DLD1 (cell line): ENCODE measurements around the gene TRAF2.

Experiments used
- in situ Hi-C: cut with HindIII; loops from 2 replicates; pipeline ENCODE4 v1.10.0; 2017; ENCODE audit warnings: low sequenced_read_pairs

The TRAF2 gene

DNA sequence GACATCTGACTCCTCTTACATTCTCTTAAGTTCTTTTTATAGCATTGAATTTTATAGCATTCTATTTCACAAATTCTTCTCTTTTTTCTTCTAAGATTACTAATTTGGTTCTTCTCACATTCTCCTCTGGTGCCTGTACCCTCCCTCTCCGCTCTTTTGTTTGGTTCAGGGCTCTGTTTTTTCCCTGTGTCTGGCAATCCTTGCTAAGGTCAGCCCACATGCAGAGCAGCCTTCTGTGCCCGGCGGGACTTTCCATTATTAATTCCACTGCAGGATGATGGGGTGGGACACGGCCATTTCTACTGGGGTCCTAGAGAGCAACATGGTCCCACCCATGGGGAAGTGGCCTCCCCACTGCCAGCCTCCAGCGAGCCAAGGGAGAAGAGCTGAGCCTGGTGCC is 9.8 kb upstream of the TRAF2 start:
- in situ Hi-C loops = no loop called here

DNA sequence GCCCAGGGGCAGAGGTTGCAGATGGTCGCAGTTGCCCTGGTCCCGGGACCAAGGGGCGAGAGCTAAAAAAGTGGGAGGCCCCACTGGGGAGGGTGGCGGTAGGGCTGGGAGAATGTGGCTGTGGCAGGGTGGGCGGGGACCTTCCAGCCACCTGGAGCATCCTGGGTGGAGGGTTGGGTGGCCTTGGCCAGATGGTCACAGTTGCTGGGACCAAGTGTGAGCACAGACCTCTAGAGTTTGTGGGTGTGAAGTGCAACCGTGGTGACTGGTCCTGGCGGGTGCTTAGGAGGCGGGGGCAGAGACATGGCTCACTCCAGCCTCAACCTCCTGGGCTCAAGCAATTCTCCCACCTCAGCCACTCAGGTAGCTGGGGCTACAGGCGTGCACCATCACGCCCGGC is 5.7 kb upstream of the TRAF2 start:
- in situ Hi-C loops = loop anchor here (10.0 kb wide), 1 partner anchor 54 kb away; no protein-coding TSS in a partner anchor

DNA sequence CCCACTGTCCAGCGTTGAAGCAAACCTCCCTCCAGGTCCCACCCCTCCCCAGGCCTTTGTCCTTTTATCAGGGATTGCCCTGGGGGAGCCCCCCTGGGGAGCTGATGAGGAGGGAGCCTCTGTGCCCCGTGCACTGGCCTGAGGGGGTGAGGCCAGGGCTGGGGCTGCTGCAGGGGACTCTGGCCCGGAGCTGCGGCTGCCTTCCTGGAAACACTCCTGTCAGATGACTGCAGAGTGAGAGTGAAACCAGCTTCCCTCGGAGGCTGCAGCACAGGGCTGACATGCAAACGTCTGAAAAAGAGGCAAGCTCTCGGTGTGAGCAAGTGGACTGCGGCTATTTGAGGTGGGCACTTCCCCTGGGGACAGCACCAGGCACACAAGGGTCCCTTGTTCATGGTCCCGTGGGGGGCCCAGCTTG is 4.6 kb upstream of the TRAF2 start:
- in situ Hi-C loops = loop anchor here (10.0 kb wide), 1 partner anchor 53 kb away; no protein-coding TSS in a partner anchor

DNA sequence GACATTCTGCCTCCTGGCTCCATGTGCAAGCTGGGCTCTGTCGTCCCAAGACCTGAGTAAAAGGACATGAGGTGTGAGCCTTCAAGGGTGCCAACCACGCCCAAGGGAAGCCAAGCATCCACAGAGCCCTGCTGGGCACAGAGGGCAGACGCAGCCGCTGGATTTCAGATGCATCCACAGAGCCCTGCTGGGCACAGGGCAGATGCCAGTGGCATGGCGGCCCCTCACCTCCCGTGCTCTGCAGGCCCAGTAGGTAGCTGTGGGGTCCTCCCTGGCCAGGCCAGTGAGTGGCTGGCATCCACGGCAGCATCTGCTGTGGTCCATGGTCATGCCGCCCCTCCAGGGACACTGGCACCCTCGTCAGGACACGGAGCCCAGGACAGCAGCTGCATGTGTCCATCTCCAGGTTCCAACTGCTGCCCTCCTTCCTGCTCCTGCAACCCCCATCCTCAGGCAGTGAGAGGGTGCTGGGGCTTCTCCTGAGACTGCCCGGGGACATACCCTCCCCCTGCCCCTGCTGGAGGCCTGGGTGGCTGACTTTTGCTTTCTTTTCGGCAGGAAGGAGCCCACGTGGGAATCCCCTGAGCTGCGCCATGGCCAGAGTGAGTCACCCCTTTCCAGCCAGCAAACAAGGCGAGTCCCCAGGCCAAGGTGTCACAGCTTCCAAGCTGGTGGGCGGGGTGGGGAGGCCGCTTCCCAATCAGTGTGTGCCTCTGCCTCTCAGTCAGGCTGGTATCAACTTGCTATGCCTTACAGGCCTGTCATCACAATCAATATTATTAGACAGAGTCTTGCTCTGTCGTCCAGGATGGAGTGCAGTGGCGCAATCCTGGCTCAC is 4.0 kb upstream of the TRAF2 start:
- in situ Hi-C loops = loop anchor here (10.0 kb wide), 1 partner anchor 52 kb away; no protein-coding TSS in a partner anchor

DNA sequence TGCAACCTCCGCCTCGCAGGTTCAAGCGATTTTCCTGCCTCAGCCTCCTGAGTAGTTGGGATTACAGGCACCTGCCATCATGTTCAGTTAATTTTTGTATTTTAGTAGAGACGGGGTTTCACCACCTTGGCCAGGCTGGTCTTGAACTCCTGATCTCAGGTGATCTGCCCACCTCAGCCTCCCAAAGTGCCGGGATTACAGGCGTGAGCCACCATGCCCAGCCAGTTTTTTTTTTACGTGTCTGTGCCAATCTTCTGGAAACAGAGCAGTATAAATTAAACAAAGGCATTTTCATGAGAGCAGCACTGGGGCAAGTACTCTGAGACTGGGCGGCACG is 3.4 kb upstream of the TRAF2 start:
- in situ Hi-C loops = loop anchor here (10.0 kb wide), 1 partner anchor 52 kb away; no protein-coding TSS in a partner anchor

DNA sequence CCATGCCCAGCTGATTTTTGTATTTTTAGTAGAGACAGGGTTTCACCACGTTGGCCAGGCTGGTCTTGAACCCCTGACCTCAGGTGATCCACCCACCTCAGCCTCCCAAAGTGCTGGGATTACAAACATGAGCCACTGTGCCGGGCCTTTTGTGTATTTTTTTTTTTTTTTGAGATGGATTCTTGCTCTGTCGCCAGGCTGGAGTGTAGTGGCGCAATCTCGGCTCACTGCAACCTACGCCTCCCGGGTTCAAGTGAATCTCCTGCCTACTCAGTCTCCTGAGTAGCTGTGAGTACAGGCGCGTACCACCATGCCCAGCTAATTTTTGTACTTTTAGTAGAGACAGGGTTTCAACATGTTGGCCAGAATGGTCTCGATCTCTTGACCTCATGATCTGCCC is 2.6 kb upstream of the TRAF2 start:
- in situ Hi-C loops = loop anchor here (10.0 kb wide), 1 partner anchor 51 kb away; no protein-coding TSS in a partner anchor

DNA sequence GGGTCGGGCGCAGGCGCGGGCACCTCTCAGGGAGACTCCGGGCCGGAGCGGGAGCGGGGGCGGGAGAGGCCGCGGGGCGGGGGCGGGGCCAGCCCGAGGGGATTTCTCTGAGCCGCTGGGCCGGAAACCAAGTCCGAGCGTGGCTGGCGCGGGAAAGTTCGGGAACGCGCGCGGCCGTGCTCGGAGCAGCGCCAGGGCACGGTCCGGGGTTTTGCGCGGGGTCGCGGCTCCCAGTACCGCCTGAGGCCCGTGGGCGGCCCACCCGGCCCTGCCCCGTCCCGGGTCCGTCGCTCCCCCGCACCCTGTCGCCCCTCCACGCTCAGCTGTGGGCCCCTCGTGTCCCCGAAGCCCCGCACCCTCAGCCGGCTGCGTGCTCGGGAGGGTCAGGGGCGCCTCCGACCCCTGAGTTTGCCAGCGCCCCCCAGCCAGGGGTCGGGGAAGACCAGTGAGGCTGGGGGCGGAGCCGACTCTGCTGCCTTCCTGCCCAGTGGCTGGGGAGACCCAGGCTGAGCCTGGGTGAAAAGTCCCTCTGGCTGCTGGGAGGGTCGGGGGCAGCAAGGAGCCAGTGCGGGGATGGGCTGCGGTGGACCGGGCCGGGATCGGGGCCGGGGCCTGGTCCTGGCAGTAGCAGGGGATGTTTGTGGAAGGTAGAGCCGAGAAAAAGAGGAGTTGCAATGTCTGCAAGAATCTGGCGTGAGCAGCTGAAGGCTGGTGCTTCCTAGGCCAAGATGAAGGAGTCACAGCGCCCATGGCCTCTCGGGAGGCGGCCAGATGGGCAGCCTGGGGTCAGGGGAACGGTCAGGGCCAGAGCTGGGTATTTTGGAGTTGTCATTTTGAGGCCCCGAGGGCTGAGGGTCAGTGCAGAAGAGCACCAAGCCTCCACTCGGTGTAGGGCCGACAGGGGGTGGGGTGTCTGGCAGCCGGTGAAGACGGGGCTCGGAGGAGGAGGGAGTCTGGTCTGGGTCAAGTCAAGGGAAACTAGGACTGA is 588 bp downstream of the TRAF2 start:
- in situ Hi-C loops = loop anchor here (10.0 kb wide), 1 partner anchor 48 kb away; no protein-coding TSS in a partner anchor

DNA sequence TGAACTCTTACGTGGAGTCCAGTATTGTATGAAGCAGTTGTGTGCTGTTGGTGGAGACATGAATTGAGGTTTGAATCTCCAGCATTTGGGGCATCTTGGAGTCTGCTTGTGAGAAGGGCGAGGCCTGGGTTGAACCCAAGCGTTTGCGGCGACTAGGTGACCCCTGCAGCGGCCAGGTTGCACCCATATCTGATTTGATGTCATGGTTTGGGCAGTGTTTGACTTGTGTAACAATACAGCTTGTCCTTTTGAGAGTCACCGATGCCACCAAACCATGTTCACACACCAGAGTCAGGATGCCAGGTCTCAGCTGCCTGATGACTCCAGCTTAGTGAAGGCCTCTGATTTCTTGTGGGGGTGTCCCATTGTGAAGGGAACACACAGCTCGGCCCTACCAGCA is 2.1 kb downstream of the TRAF2 start:
- in situ Hi-C loops = loop anchor here (10.0 kb wide), 1 partner anchor 46 kb away; no protein-coding TSS in a partner anchor

DNA sequence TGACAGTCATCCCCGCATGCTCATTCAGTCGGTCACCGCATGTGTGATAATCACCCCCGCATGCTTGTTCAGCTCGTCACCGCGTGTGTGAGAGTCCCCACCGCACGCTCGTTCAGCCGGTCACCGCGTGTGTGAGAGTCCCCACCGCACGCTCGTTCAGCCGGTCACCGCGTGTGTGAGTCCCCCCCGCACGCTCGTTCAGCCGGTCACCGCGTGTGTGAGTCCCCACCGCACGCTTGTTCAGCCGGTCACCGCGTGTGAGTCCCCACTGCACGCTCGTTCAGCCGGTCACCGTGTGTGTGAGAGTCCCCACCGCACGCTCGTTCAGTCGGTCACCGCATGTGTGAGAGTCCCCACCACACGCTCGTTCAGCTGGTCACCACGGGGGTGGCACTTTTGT is 3.5 kb downstream of the TRAF2 start:
- in situ Hi-C loops = loop anchor here (10.0 kb wide), 1 partner anchor 45 kb away; no protein-coding TSS in a partner anchor

DNA sequence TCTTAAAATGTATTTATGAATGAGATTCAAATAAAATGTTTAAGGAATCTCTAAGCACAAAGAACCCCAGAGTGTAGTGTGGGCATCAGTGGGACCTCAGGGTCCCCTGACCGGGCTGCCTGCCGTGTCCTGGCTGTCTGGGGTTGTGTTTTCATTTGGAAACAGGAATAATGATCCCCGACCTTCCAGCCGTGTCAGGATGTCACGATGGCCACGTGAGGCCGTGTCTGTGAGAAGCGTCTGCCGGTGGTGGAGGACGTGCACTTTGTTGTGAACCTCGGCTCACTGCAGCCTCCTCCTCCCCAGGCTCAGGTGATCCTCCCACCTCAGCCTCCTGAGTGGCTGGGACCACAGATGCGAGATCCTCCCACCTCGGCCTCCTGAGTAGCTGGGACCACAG is 4.3 kb downstream of the TRAF2 start:
- in situ Hi-C loops = no loop called here

DNA sequence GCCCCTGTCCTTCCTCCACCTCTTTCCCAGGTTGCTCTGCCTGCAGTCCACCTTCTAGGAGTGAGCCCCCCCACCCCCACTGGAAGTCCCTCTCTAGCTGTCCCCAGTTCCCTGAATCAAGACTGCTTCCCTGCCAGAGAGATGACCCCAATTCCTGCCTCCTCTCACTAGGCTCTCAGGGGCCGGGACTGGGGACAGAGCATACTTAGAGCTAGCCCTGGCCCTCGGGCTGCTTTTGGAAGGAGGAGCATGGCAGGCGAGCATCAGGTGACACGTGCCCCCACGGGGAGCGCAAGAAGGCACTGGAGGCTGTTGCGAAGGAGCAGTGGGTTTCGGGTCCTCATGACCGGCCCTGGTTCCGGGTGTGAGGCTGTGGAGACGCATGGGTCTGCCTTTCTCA is 9.7 kb downstream of the TRAF2 start:
- in situ Hi-C loops = no loop called here

DNA sequence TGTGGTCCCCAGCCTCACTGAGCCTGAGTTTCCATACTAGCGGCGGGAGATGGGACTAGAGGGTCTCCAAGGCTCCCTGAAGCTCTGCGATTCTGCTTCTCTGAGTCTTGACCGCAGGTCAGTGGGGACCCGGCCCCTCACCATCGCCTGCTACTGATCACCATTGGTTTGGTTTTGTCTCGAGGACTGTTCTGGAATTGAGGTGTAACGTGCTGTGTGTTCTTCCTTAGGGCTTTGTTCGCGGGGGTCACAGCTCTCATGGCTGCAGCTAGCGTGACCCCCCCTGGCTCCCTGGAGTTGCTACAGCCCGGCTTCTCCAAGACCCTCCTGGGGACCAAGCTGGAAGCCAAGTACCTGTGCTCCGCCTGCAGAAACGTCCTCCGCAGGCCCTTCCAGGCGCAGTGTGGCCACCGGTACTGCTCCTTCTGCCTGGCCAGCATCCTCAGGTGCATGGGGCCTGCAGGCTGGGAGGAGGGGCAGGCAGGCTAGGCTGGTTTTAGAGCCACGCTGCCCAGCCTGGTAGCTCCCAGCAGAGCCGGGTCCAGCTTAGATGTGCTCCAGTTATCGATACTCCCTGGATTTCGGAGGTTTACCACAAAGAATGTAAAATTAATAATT is 12.3 kb downstream of the TRAF2 start:
- in situ Hi-C loops = no loop called here

DNA sequence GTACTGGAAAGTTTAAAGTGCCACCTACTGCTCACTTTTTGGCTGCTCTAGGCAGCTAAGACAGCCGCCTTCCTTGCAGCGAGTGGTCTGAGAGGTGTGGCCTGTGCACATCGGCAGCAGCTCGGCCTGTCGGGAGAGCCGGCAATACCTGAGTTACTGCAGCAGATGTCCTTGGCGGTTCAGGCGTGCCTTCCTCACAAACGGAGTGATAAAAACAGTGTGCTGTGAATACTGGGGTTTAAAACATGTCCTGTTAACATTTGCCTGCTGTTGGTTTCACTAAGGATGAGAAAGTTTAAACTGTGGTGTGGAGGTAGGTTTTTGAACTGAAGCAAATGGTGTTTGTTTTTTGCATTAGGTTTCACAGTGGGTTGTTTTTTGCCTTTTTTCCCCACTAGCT is 12.9 kb downstream of the TRAF2 start:
- in situ Hi-C loops = no loop called here

DNA sequence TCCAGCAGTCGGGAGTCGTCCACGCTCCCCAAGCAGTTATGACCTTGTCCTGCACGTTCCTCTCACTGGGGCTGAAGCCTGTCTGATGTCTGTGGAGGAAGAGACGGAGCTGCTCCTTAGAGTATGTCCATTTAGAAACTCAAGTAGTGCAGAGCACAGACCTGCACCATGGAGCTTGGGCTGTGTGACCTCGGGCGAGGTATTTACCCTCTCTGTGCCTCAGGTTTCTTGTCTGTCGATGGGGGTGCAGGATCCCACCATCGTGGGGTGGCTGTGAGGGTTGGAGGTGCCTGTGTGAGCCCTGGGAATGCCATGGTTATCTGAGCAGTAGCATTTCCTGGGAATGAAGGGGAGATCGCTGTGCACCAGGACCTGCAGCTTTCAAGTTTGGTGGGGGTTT is 14.2 kb downstream of the TRAF2 start:
- in situ Hi-C loops = no loop called here

DNA sequence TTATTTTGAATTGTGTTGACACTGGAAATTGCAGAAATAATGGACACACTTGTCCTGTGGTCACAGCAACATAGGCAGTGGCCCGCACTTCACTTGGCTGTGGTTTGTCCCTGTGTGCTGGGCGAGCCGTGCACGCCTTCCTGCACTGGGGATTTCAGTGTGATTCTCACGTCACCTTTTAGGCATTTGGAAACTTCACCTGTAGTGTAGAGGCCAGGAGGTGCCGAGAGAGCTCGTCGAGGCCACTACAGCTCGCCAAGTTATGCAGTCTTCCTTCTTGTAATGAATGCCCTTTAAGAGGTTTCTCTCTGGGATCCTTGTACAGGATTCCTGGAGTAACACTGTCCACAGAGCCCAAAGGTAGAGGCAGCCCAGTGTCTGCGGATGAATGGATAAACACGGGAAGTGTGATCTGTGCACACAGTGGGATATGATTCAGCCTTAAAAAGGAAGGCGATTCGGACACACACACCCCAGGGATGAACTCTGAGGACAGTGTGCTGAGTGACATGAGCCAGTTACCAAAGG is 14.7 kb downstream of the TRAF2 start:
- in situ Hi-C loops = no loop called here

DNA sequence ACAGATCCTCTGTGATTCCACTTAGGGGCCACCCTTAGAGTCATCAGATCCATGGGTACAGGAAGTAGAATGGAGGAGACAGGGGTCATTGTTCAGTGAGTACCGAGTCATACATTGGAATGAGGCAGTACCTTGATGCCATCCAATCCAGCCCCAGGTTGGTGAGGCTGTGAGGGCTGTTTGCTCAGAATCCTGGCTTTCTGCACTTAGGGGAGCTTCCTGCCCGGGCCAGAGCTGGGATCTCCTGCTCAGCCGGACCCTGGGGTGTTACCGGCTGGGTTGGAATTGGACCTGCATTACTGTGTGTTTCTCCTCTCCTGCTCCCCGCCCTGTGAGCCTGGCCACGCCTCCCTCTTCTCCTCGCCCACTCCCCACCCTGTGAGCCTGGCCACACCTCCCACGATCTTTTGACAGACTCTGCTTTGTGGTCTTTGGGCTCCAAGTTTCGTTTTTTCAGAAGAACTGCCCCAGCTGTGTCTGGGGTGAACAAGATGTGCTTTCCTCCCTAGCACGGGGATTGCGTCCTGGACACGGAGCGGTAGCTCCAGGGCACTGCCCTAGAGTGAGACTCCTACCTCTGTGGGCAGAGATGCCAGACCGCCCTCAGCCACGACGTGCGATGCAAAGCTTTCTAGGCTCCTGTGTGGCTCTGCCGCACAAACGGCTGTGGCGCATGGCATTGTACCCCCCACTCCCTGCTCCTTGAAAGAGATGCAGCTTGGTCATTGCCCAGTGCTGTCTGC is 15.4 kb downstream of the TRAF2 start:
- in situ Hi-C loops = no loop called here

DNA sequence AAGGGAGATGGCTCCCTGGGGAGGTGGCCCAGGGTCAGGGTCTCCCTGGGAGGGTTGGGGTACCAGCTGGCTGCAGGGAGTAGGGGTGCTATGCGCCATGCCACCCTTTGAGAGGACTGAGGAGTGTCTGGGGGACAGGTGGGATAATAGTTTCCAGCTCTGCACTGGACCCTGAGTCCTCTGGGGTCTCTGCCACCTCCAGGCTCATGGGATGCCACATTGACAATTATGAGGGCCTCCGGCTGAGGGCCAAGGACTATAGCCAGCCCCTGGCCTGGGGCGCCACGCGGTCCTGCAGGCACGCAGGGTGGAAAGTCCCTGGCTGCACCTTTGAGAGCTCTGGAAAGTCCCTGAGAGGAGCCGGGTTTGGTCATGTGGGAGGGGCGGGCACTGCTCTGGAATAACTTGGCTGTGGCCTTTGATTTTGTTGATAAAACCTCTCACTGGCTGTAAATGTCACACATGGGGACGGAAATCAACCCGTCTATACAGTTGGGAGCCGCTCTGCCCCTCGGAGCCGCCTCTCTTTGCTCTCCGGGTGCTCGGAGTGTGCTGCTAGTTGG is 16.0 kb downstream of the TRAF2 start:
- in situ Hi-C loops = no loop called here

DNA sequence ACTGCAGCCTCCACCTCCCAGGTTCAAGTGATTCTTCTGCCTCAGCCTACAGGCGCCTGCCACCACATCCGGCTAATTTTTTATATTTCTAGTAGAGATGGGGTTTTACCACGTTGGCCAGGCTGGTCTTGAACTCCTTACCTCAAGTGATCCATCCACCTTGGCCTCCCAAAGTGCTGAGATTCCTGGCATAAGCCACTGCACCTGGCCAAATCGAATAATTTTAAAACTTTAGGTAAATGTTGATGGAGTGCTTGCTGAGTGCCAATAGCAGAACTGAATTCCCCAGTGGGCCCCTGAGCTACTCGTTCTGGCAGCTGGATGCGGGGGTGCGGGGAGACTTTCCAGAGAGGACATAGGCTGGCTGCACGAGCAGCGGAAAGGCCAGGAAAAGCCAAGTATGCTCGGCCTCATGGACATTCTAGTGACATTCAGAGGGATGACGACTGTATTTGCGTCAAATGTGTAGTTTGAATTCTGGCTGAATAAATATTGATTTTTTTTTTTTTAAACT is 16.8 kb downstream of the TRAF2 start:
- in situ Hi-C loops = no loop called here

DNA sequence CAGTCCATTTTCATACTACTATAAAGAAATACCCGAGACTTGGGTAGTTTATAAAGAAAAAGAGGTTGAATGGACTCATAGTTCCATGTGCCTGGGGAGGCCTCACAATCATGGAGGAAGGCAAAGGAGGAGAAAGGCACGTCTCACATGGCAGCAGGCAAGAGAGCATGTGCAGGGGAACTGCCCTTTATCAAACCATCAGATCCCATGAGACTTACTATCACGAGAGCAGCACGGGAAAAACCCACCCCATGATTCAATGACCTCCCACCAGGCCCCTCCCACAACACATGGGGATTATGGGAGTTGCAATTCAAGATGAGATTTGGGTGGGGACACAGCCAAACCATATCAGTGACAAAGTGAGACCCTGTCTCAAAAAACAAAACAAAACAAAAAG is 19.9 kb downstream of the TRAF2 start:
- in situ Hi-C loops = no loop called here
